NCI-H1436 treated with DMSO at 0.1 percent for 48 hours (cell line): ENCODE results near the gene TAS2R40.

Source experiments
- DNase-seq: peaks from one replicate; lab custom pipeline; 2025; lab: John Stamatoyannopoulos, UW

Gene TAS2R40

DNA sequence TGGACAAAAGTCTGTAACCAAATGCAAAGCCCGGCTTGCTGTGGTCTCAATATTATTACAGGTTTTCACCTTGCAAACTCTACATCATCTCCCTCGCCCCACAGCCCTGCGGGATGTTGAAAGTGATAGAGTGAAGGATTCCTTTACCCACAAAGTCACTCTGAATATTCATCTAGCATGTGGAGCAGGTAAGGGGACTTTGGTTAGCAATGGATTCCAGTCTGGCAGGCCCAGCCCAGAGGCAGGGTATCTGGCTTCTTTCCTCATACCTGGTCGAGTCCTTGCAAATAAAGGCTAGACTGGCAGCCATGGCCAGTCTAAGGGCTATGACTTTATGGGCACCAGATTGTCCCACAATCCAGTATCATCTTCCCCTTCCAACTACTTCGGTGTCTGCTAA, 3.2 kb downstream of the TAS2R40 start:
- no peak for DNase-seq

DNA sequence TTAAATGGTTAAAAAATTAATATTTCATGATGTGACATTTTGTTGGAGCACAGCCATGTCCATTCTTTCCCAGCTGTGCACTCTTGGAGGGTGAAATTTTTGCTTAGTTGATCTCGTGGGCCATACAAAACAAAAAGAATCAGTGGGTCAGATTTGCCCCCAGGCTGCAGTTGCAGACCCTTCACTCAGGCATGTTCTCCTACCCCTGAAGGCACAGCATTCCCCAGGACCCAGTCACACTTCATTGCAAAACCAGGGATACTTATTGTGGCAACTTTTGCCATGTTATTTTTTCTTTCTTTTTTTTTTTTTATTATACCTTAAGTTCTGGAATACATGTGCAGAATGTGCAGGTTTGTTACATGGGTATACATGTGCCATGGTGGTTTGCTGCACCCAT, 6.0 kb downstream of the TAS2R40 start:
- DNase-seq: no peak

DNA sequence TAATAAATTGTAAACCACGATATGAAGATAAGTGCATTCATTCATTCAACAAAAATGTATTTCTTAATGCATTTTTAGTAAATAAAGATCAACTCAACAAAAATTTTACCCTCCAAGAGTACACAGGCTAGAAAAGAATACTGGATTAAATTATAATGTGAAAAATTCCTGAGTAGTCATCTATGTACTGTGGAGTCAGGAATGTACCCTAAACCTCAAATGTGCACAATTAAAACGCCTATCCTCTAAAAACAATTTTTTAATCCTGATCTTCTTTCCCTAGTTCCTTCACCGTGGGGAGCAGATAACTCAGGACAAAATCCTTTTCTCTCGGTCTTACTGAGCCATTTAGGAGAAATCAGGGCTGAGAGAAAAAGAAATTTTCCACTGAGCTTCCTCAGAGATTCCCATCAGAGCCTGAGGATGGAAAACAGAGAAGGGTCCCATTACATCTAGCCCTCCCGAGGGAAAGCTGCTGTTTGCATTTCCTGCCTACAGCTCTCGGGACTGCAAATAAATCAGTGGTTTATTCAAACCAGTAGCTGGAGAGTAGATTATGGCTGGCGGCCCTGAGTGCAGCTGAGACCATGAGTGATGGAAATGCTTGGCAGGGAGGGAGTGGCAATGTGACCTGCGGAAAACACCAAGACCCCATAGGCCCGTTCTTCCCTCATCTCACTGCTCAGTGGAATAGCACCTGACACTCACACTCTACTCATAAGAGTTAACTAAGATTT, 7.4 kb downstream of the TAS2R40 start:
- no peak for DNase-seq

DNA sequence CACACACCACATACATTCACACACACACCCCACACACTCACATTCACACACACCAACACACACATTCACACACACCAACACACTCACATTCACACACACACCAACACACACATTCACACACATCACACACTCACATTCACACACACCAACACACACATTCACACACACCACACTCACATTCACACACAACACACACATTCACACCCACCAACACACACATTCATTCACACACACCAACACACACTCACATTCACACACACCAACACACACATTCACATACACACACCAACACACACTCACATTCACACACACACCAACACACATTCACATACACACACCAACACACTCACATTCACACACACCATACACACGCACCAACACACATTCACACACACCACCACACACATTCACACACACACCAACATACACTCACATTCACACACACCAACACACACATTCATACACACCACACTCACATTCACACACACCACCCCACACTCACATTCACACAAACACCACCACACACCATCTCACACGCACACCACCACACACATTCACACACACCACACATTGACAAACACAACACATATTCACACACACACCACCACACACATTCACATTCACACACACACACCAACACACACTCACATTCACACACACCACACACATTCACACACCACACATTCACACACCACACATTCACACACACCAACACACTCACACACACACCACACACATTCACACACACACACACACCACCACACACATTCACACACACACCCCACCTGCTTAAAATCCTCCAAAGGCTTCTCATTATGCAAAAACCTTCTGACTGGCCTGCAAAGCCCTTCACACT, 9.0 kb downstream of the TAS2R40 start:
- DNase-seq: no peak

DNA sequence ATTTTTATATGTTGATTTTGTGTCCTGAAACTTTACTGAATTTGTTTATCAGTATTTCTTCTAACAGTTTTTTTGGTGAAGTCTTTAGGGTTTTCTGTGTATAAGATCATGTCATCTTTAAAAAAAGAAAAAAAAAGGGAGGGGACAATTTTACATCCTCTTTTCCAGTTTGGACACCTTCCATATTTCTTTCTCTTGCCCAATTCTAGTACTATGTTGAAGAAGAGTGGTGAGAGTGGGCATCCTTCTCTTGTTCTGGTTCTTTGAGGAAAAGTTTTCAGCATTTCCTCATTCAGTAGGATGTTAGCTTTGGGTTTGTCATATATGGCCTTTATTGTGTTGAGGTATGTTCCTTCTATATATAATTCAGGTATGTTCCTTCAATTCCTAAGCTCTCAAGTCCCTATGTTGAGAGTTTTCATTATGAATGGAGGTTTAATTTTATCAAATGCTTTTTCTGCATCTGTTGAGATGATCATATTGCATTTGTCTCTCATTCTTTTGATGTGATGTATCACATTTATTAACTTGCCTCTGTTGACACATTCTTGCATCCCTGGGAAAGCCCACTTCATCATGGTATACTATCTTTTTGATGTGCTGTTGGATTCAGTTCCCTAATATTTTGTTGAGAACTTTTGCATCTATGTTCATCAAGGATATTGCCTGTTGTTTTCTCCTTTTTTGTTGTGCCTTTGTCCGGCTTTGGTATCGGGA, 12.1 kb downstream of the TAS2R40 start:
- no peak for DNase-seq

DNA sequence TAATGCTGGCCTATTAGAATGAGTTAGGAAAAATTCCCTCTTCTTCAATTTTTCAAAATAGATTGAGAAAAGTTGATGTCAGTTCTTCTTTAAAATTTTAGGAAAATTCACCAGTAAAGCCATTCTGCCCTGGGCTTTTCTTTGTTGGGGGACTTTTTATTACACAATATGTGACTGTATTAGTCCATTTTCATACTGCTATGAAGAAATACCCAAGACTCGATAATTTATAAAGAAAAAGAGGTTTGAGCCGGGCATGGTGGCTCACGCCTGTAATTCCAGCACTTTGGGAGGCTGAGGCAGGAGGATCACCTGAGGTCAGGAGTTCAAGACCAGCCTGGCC, 12.7 kb downstream of the TAS2R40 start:
- no peak for DNase-seq

DNA sequence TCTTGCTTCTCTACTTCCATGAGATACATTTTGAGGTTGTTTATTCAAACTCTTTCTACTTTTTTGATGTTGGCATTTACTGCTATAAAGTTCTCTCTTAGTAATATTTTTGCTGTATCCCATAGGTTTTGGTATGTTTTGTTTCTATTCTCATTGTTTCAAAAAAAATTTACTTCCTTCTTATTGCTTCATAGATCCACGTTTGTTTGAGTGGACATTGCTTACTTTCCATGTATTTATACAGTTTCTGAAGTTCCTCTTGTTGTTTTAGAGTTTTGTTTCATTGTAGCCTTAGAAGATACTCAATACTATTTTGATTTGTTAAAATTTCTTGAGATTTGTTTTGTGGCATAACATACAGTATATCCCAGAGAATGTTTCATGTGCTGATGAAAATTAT, 13.7 kb downstream of the TAS2R40 start:
- no peak for DNase-seq

DNA sequence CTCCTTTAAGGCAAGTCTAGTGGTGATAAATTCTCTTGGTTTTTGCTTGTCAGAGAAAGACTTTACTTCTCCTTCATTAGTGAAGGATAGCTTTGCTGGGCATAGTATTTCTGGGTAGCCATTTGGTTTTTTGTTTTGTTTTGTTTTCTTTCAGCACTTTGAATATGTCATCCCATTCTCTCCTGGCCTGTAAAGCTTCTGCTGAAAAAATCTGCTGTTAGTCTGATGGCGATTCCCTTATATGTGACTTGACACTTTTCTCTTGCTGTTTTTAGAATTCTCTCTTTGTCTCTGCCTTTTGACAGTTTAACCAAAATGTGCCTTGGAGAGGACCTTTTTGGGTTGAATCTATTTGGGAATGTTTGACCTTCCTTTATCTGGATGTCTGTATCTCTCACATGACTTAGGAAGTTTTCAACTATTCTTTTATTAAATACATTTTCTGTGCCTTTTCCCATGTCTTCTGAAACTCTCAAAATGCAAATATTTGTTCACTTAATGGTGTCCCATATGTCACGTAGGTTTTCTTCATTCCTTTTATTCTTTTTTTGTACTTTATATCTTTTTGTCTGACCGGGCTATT, 14.7 kb downstream of the TAS2R40 start:
- DNase-seq: no peak

DNA sequence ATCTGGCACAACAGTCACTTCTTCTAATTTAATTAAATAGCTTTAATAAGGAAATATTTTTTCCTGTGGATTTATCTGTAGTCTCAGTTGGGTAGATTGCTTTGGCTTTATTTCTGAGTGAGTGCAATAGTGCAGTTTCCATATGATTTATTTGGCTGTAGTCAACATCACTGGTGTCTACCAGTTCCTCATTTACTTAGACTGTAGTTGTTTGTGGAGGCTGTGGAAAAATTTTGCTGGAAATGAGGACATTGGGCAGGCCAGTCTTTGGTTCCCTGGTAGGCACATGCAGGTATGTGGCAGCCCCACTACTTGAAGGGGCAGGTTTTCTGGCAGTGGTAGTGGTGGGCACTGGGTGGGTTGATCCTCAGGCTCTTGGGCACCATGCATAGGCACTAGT, 15.5 kb downstream of the TAS2R40 start:
- no peak for DNase-seq

DNA sequence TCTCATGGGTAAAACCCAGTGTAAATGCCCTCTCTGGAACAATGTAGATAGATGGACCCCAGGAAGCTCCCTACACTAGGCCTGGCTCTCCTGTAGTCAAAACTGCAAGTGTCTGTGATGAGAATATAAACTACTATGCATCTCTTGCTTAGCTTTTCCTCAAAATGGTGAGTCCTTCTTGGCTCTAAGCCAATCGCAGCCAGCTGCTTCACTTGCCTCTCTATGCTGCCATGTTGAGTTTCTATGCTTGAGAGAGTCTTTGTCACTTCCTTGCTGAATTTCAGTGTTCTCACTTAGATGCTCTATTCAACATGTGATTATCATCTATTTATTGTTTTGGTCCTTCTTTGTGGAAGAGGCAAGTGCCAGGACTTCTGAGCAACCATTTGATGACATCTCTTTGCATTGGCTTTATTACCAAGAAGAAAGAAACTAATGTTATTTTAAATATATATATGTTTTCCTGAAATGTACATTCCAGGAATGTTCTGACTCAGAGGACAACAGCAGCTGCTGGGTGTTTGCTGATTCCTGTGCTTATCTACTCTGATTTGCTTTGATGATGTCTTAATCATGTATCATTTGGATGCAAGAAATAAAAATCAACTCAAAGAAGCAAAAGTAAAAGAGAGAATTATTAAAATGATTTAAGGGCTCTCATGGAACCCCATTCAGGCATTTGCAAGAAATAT, 16.6 kb downstream of the TAS2R40 start:
- DNase-seq: no peak

DNA sequence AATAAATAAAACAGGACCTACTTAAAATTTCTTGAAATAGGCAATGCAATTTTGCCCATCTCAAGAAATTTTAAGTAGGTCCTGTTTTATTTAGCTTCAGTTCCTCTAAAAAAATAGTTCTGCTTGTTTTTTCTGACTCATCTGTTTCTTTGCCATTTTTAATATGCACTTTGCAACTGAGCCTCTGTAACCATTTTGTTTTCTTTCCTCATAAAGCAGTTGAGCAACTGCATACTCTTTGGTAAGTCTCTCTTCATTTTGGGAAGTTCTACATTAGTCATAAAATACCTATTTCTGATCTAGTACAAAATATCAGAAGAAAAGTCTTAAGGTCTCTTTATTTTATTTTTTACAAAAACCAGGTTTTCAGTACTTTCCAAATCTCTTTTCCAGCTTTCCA, 18.0 kb downstream of the TAS2R40 start:
- DNase-seq: no peak

DNA sequence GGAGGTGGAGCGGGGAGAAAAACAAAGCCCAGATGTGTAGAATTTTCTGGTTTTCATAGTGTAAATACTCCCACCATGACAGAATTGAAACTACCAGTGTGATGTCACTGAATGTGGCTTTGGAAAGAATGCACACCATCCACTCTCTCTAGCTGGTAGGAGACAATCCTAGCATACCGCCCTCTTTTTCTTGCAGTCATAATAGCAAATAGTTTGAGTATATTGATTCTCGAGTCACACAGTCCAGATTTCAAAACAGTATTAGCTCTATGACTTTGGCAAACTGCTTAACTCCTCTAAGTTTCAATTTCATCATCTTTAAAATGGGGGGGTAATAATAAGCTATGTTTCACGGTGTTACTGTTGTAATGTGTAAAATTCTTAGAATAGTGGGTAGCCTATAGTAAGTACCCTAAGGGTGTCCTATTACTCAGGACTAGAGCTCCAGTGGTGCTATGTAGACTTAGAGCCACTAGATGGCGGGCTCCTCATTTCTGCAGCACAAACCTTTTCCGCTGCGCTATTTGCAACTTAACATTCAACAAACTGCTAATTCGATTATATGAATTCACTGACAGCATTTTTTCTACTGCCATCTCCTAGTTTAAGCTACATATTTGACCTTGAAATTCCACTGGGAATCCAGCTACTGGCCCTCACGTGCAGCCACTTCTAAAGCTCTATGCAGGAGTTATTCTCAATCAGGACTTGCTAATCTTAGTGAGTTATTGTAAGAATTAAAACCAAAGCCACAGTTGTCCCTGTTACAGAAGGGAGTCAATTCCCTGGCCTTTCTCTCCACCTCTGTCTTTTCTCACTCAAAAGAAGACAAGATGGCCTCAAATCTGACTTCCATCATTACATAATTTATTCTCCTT, 18.7 kb downstream of the TAS2R40 start:
- DNase-seq: no peak

DNA sequence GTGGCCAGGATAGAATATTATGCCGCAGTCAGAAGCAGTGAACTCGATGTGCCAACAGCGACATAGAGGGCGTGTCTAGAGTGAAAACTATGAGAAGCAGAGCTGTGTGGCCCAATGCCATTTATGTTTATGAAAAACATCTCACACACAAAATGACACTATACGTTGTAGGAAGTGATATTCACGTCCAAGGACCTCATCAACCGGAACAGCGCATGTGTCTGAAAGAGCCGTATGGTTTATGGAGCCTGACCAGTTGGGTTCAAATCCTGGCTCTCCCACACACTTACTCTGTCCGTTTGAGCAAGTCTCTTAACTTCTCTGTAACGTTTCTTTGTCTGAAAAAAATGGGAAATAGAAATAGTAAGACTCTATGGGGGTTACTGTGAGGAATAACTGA, 20.5 kb downstream of the TAS2R40 start:
- DNase-seq: no peak

DNA sequence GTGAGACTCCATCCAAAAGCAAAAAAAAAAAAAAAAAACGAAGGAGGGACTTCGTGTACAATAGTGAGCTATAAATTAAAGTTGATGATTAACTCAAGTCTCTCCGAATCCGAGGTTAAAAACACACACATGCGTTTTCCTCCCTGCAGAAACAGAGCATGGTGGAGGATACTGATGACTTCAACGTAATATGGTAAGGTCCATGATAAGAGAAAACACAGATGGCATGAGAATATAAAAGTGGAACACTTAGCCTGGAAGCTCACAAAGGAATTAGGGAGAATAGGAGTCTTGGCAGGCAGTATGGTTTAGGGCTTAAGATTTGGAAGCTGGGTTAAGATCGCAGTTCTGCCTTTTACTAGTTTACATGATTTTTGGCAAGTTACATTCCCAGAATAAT, 21.3 kb downstream of the TAS2R40 start:
- no peak for DNase-seq

DNA sequence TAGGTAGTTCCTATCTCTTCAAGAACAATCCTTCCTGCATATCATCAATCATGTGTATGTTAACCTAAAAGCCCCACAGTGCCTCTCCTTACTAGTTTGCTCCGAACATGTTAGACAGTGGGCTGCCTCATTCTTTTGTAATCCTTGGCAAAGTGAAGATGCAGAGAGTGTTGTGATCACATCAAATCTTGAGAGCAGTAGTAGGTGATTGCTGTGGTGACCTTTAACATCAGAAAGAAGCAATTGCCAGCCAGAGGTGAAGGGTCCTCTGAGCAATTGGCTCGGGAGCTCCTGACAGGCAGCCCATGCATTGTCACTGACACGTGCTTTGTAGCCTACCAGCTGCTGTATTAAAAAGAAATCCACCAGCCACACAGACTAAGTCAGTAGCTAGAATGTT, 21.8 kb downstream of the TAS2R40 start:
- DNase-seq: no peak

DNA sequence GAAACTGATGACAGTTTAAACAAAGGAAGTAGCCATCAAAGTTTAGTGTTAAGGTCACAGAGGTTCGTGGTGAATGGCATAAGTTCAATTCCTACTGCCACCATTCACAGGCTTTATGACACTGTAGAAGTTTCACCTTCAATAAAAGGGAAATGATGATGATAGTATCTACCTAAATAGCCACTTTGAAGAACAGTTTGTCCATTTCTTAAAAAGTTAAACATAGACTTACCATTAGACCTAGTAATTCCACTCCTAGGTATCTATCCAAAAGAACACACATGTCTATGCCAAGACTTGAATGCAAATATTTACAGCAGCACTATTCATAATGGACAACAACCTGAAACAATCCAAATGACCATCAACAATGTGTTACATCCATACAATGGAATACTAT, 22.5 kb downstream of the TAS2R40 start:
- no peak for DNase-seq

DNA sequence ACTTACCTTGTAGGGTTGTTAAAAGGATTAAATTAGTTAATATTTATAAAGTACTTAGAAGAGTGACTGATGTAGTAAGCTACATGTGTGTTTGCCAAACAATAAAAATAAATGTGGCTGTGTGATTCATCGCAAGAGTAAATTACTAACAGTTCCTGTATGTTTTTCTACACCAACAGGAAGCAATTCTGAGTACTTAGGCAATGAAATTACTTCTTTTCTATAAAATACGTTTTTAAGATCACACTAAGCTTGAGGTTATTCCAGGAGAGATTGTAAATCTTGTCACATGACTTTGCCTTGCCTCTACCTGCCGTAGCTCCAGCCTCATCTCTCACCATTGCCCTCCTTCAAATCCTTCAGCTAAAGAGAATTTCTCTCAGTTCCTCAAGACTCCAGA, 23.3 kb downstream of the TAS2R40 start:
- no peak for DNase-seq

DNA sequence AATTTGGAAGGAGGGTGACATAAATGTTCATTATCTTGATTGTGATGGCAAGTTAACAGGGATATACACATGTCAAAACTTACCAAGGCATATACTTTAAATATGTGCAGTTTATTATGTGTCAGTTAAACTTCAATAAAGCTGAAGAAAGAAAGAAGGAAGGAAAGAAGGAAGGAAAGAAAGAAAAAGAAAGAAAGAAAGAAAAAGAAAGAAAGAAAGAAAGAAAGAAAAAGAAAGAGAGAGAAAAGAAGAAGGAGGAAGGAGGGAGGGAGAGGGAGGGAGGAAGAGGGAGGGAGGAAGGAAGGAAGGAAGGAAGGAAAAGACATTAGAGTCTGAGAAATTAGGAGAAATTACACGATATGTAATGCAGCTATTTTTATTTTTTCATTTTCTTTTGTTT, 25.5 kb downstream of the TAS2R40 start:
- DNase-seq: no peak

DNA sequence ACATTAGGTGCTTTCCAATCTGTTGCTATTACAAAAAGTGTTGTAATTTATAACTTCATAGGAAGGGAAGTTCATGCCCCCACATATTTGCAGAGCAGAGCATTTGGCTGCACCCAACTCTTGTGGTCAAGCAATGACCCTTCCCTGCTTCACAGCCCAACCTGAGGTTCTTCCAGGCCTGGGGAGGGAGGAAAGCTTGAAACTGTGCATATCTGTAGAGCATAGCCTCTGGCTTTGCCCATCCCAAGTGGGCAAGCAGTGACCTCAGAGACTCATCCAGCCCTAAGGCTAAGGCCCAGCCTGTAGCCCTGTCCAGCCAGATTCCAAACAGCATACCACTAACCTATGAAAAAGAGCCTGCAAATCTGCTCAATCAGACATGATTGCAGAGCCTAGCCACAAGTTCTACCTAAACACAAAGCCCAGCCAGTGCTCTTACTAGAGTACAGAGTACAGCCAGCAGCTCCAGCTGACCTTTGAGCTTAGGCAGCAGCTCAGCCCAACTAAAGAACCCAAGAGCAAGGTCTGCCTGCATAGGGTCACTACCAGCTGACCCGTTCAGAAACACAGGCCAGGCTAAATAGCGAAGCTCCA, 27.0 kb downstream of the TAS2R40 start:
- no peak for DNase-seq

DNA sequence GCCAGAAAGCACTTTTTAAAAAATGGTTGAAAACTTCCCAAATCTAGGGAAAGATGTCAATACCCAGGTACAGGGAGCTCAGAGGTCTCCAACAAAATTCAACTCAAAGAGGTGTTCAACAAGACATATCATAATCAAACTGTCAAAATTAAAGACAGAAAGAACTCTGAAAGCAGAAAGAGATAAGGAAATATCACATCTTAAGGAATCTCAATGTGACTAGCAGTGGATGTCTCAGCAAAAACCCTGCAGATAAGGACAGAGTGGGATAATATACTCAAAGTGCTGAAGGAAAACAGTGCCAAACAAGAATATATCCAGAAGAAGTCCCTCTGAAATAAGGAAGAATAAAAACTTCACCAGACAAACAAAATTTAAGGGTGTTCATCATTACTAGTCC, 28.4 kb downstream of the TAS2R40 start:
- DNase-seq: no peak

DNA sequence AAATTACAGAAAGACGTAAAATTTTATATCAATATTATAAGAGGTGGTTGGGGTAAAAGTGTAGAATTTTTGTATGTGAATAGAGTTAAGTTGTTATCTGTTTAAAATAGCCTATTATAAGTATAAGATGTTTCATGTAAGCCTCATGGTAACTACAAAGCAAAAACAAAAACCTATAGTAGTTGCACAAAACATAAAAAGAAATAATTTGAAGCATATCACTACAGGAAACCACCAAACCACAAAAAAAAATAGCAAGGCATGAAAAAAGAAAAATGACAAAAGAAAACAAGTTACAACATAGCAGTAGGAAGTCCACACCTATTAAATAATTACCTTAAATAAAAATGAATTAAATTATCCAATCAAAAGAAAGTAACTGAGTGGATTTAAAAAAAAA, 29.0 kb downstream of the TAS2R40 start:
- no peak for DNase-seq
